ENCODE measurements around the gene C22orf23. TPM values are rescaled to one million over a fixed set of nuclear protein-coding genes. Genes with fewer than 3 reads are reported as not detected.

The C22orf23 gene
- total RNA-seq, 1 donor from 2014 or later, result not detected

DNA sequence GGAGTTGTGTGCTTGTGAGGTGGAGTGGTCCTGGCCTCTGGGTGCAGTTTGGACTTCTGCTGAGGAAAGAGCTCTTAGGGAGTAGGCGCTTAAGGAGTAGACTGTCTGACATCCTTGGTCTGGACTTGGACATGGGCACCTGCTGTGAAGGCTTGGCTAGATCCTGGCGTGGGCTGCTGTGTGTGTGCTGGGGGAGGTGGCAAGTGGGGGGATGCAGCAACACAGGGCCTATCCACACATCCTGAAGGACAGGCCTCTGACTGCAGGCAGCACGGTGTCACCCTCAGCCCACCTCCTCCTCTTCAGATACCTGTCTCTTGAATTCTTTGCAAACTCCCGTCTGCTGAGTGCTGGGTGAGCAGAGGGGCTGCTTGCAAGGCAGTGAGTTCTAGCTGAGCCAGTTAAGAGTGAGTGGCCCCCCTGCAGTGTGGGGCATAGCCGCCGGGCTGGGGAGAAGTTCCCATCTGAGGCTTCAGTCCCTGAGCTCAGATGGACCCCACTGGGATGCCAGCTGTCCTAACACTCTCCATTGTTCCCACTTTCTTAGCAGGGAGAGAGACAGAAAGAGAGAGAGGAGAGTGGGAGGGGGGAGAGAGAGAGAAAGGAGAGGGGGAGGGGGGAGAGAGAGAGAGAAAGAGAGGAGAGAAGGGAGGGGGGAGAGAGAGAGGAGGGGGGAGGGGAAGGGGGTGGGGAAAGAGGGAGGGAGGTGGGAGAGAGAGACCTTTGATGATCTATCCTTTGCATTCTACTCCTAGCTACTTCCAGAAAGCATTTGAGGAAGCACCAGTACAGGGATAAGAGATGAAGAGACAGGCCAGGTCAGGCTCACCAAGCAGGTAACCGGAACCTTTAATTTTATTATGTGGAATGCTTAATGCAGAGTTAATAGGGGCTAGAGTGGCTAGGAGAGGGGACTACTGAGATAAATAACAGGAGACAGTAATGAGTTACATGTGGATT lies 18.4 kb upstream of the C22orf23 start:
- Histone ChIP-seq H3K27me3 (no peaks in the 10 kb centered on the region), H3K27ac (no peak overlapping the region), H3K4me1 (no peaks in the 10 kb centered on the region), H3K9me3 (no peaks in the 10 kb centered on the region), H3K4me3 (no peak overlapping the region), H3K36me3 (peaks cover 33% of the 10 kb centered on the region)
- ATAC-seq (no peak), DNase-seq (no peak)
- intact Hi-C loops (cut with DNase I), result no loop called here
- TF ChIP-seq, protein P1, sequence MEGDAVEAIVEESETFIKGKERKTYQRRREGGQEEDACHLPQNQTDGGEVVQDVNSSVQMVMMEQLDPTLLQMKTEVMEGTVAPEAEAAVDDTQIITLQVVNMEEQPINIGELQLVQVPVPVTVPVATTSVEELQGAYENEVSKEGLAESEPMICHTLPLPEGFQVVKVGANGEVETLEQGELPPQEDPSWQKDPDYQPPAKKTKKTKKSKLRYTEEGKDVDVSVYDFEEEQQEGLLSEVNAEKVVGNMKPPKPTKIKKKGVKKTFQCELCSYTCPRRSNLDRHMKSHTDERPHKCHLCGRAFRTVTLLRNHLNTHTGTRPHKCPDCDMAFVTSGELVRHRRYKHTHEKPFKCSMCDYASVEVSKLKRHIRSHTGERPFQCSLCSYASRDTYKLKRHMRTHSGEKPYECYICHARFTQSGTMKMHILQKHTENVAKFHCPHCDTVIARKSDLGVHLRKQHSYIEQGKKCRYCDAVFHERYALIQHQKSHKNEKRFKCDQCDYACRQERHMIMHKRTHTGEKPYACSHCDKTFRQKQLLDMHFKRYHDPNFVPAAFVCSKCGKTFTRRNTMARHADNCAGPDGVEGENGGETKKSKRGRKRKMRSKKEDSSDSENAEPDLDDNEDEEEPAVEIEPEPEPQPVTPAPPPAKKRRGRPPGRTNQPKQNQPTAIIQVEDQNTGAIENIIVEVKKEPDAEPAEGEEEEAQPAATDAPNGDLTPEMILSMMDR (IDR thresholded peaks at IDR 0.05), result no peak

DNA sequence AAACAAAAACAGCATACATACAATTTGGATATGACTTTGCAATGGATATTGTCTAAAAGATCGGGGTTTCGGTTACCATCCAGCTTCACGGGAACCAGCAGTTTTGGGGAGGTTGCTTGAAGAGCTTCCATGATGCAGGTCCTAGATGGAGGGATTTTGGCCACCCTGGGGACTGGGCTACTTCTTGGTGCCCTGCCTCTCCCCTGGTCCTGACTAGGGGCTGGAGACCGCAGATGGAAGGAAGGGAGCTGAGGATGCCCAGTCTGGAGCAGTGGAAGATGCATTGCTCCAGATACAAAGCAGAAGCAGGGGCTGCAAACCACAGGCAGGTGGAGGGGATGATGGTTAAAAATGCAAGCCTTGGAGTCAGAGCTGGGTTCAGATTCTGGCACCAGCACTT lies 17.5 kb upstream of the C22orf23 start:
- TF ChIP-seq, protein P1 (IDR thresholded peaks at IDR 0.05), result no peak
- Histone ChIP-seq H3K36me3 (peaks cover 34% of the 10 kb centered on the region), H3K27me3 (no peaks in the 10 kb centered on the region), H3K4me3 (no peak overlapping the region), H3K27ac (no peak overlapping the region), H3K9me3 (no peaks in the 10 kb centered on the region), H3K4me1 (no peaks in the 10 kb centered on the region)
- no peak for ATAC-seq
- intact Hi-C loops (cut with DNase I), result no loop called here
- no peak for DNase-seq

DNA sequence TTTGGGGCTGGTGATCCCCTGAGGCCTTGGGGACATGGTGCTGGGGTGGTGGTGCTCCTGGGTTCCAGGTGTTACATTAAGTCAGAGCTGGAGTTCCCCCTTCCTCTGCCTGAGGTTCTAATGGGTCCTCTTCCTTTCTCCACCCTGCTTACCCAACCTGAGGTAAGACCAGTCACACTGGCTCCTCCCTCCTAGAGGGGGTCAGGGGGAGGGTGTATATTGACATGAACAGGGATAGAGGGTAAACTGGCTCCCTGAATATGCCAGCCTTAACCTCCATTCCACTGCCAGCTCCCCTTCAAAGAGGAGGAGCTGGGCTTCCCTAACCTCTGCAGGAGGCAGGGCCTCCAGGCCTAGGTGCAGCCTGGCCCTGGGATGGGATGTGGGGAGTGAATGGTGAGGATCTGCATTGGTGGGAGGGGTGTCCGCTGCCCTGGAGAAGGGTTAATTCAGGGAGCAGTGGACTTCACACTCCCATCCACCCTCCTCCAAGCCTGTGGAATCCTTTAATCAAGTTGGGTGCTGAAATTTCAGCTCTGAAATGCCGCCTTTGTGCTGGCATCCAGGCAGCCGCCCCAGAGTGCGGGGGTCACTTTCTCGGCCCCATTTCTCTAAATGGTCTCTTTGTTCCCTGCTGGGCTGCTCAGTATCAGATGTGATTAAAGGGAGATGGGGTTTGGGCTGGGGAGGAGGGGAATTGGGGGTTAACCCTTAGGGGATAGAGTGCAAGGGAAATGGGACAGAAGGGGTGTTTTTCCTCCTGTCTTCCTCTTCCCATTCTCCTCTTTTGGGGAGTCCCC lies 15.3 kb upstream of the C22orf23 start:
- Histone ChIP-seq H3K27ac (no peak overlapping the region), H3K4me3 (no peak overlapping the region), H3K27me3 (no peaks in the 10 kb centered on the region), H3K9me3 (no peaks in the 10 kb centered on the region), H3K4me1 (no peaks in the 10 kb centered on the region), H3K36me3 (peaks cover 30% of the 10 kb centered on the region)
- TF ChIP-seq, protein P1 (IDR thresholded peaks at IDR 0.05), result no peak
- intact Hi-C loops (cut with DNase I), result loop anchor here (10.0 kb wide), 1 partner anchor 84 kb away; no protein-coding TSS in a partner anchor
- ATAC-seq, result no peak
- no peak for DNase-seq

DNA sequence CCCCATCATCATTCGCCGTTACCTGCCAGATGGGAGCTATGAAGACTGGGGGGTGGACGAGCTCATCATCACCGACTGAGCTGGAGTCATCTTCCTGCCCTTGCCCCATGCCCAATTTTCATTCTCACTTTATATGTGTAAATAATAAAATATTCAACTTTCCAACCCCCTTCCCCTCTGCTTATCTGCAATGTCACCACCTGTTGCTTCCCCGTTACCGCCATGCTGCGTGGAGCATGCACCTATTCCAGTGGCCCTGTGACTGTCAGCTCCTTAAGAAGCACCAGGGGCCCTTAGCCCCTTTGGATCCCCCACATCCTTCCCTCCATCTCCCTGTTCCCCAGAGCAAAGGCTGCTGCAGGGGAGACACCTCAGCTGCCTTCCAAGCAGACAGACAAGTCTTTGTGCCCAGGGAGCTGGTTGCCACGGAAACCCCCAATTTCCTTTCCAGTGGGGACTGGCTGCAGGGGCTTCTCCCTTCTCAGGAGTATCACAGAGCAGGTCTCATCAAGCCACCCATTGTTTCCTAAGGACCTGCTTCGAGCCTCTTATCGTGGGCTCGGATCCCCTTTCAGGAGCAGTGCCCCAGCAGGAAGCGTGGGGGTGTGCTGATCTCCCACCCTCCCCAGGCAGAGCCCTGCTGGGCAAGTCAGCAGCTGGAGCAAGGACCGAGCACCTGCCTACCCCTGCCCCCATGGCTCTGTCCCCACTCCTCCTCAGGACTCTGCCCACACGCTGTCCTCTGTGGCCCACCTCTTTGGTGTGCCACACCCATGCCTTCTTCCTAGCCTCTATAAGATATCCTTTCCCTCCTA lies 14.4 kb upstream of the C22orf23 start:
- H3K9me3 ChIP-seq, result no peaks in the 10 kb centered on the region
- H3K4me1 ChIP-seq, result no peaks in the 10 kb centered on the region
- H3K27ac ChIP-seq, result no peak overlapping the region
- ATAC-seq, result no peak
- H3K27me3 ChIP-seq, result no peaks in the 10 kb centered on the region
- TF ChIP-seq, protein P1 (IDR thresholded peaks at IDR 0.05), result no peak
- no peak for DNase-seq
- intact Hi-C loops (cut with DNase I), result loop anchor here (10.0 kb wide), 1 partner anchor 83 kb away; no protein-coding TSS in a partner anchor
- peaks cover 36% of the 10 kb centered on the region for H3K36me3 ChIP-seq
- no peak overlapping the region for H3K4me3 ChIP-seq

DNA sequence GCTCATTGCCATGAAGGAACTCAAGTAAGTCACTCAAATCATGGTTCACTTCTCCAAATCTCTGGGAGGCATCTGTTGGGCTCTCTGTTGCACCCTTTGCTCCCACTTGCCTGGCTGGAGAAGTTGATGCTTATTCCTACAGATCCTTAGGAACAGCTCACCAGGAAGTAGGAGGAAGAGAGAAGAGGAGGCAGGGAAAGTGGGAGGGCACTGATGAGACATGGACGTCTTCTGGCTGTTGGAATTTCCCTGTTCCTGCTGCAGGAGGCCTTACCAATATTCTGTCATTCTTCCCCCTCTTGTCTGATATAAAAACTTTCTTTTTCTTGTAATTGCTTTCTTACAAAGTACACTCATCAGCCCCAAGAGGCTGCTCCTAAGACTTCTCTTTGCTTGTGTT lies 13.7 kb upstream of the C22orf23 start:
- peaks cover 35% of the 10 kb centered on the region for H3K36me3 ChIP-seq
- intact Hi-C loops (cut with DNase I), result loop anchor here (10.0 kb wide), 1 partner anchor 82 kb away; no protein-coding TSS in a partner anchor
- TF ChIP-seq, protein P1 (IDR thresholded peaks at IDR 0.05), result no peak
- no peaks in the 10 kb centered on the region for H3K9me3 ChIP-seq
- no peaks in the 10 kb centered on the region for H3K27me3 ChIP-seq
- ATAC-seq, result no peak
- no peak for DNase-seq
- H3K4me3 ChIP-seq, result no peak overlapping the region
- H3K27ac ChIP-seq, result no peak overlapping the region
- H3K4me1 ChIP-seq, result no peaks in the 10 kb centered on the region

Data from upper lobe of right lung (tissue), 1 donor.